ACHN (cell line): Measurements from ENCODE around the gene PSMD13.

Experiments used
- DNase-seq: peaks from one replicate; pipeline ENCODE4 v3.0.0-alpha.2; 2015
- in situ Hi-C: cut with HindIII; loops from 2 replicates; pipeline ENCODE4 v1.10.0; 2017; ENCODE audit warnings: low sequenced_read_pairs, low pct_ligation_motif_present, low pct_unique_long_range_greater_than_20kb

PSMD13 gene

GRCh38 chr11:291281-292210, 54.8 kb downstream of the PSMD13 start:
- no peak for DNase-seq
- in situ Hi-C loops: no loop called here

GRCh38 chr11:292211-293121, 55.7 kb downstream of the PSMD13 start:
- in situ Hi-C loops: no loop called here
- DNase-seq: no peak

GRCh38 chr11:293271-293851, 56.6 kb downstream of the PSMD13 start:
- in situ Hi-C loops: no loop called here
- no peak for DNase-seq

GRCh38 chr11:293852-294661, 57.3 kb downstream of the PSMD13 start:
- DNase-seq: no peak
- in situ Hi-C loops: no loop called here

GRCh38 chr11:294780-295179, 58.0 kb downstream of the PSMD13 start:
- DNase-seq: no peak
- in situ Hi-C loops: no loop called here

GRCh38 chr11:295351-296170, 58.8 kb downstream of the PSMD13 start:
- in situ Hi-C loops: no loop called here

GRCh38 chr11:296171-297050, 59.6 kb downstream of the PSMD13 start:
- no peak for DNase-seq
- in situ Hi-C loops: no loop called here

More at GRCh38 chr11:295351-296170, 58.8 kb downstream of the PSMD13 start:
- no peak for DNase-seq

GRCh38 chr11:297051-297585, 60.3 kb downstream of the PSMD13 start:
- DNase-seq: no peak
- in situ Hi-C loops: no loop called here

- in situ Hi-C loops: no loop called here
- no peak for DNase-seq
Observed at GRCh38 chr11:297586-298405, 61.0 kb downstream of the PSMD13 start.

- DNase-seq: no peak
- in situ Hi-C loops: no loop called here
Observed at GRCh38 chr11:298406-299065, 61.8 kb downstream of the PSMD13 start.

GRCh38 chr11:299081-299891, 62.5 kb downstream of the PSMD13 start, which contains the start of gene IFITM5:
Gene IFITM5, minus strand, starts transcription at chr11:299526. Its CDS starts 36 bp downstream, at chr11:299490.
- in situ Hi-C loops: no loop called here

GRCh38 chr11:299951-300735, 63.4 kb downstream of the PSMD13 start:
- no peak for DNase-seq
- in situ Hi-C loops: no loop called here

More at GRCh38 chr11:299081-299891, 62.5 kb downstream of the PSMD13 start, which contains the start of gene IFITM5:
- DNase-seq: no peak
